ENCODE results near the gene PTPRD.

PTPRD gene

GRCh38 chr9:9124616-9125015 lies 1488.2 kb downstream of the PTPRD start:
- no peaks in the 10 kb centered on the region for H3F3A ChIP-seq (ENCODE audit: low read depth)
- no peak overlapping the region for H3K4me2 ChIP-seq (ENCODE audit: low read depth, low read length, poor library complexity, severe bottlenecking)
- no peaks in the 10 kb centered on the region for H3K79me2 ChIP-seq (ENCODE audit: insufficient read depth, low read length)
- no peaks in the 10 kb centered on the region for H3K9me3 ChIP-seq (ENCODE audit: insufficient read depth, low read depth, low read length)
- no peaks in the 10 kb centered on the region for H3K36me3 ChIP-seq (ENCODE audit: insufficient read depth, low read length)
- TF ChIP-seq EZH2phosphoT487 (IDR thresholded peaks at IDR 0.05; ENCODE audit: borderline replicate concordance) (no peak), CTCF (conservative IDR thresholded peaks at IDR 0.05; ENCODE audit: low read length) (no peak)
- no peak overlapping the region for H3K4me3 ChIP-seq (ENCODE audit: low read length, poor library complexity, severe bottlenecking)
- H3K9me2 ChIP-seq (replicated peaks; ENCODE audit: low read depth, low read length): no peaks in the 10 kb centered on the region
- no peaks in the 10 kb centered on the region for H4K20me1 ChIP-seq (ENCODE audit: insufficient read depth, low read length, poor library complexity, severe bottlenecking)
- no peak overlapping the region for H2AFZ ChIP-seq (ENCODE audit: low read length)
- no peaks in the 10 kb centered on the region for H3K27me3 ChIP-seq (ENCODE audit: insufficient read depth, low read length, poor library complexity, severe bottlenecking)
- no peak overlapping the region for H3K9ac ChIP-seq (ENCODE audit: low read depth, low read length, poor library complexity, severe bottlenecking)
- no peaks in the 10 kb centered on the region for H3K4me1 ChIP-seq (ENCODE audit: insufficient read depth, low read length, poor library complexity, severe bottlenecking)

GRCh38 chr9:9122230-9122875 lies 1490.4 kb downstream of the PTPRD start:
- Histone ChIP-seq H3K79me2 (ENCODE audit: insufficient read depth, low read length) (no peaks in the 10 kb centered on the region), H3K4me1 (ENCODE audit: insufficient read depth, low read length, poor library complexity, severe bottlenecking) (no peaks in the 10 kb centered on the region), H4K20me1 (ENCODE audit: insufficient read depth, low read length, poor library complexity, severe bottlenecking) (no peaks in the 10 kb centered on the region), H3K9me3 (ENCODE audit: insufficient read depth, low read depth, low read length) (no peaks in the 10 kb centered on the region), H2AFZ (ENCODE audit: low read length) (no peak overlapping the region), H3K4me2 (ENCODE audit: low read depth, low read length, poor library complexity, severe bottlenecking) (no peak overlapping the region), H3F3A (ENCODE audit: low read depth) (no peaks in the 10 kb centered on the region), H3K4me3 (ENCODE audit: low read length, poor library complexity, severe bottlenecking) (no peak overlapping the region), H3K27me3 (ENCODE audit: insufficient read depth, low read length, poor library complexity, severe bottlenecking) (no peaks in the 10 kb centered on the region), H3K9ac (ENCODE audit: low read depth, low read length, poor library complexity, severe bottlenecking) (no peak overlapping the region), H3K9me2 (replicated peaks; ENCODE audit: low read depth, low read length) (no peaks in the 10 kb centered on the region), H3K36me3 (ENCODE audit: insufficient read depth, low read length) (no peaks in the 10 kb centered on the region)
- TF ChIP-seq EZH2phosphoT487 (IDR thresholded peaks at IDR 0.05; ENCODE audit: borderline replicate concordance): no peak

- Histone ChIP-seq H3K9me2 (replicated peaks; ENCODE audit: low read depth, low read length) (no peaks in the 10 kb centered on the region), H3K4me1 (ENCODE audit: insufficient read depth, low read length, poor library complexity, severe bottlenecking) (no peaks in the 10 kb centered on the region), H4K20me1 (ENCODE audit: insufficient read depth, low read length, poor library complexity, severe bottlenecking) (no peaks in the 10 kb centered on the region), H3K79me2 (ENCODE audit: insufficient read depth, low read length) (no peaks in the 10 kb centered on the region), H3K9ac (ENCODE audit: low read depth, low read length, poor library complexity, severe bottlenecking) (no peak overlapping the region), H3K4me2 (ENCODE audit: low read depth, low read length, poor library complexity, severe bottlenecking) (no peak overlapping the region), H3K36me3 (ENCODE audit: insufficient read depth, low read length) (no peaks in the 10 kb centered on the region), H3K27me3 (ENCODE audit: insufficient read depth, low read length, poor library complexity, severe bottlenecking) (no peaks in the 10 kb centered on the region), H3K9me3 (ENCODE audit: insufficient read depth, low read depth, low read length) (no peaks in the 10 kb centered on the region), H2AFZ (ENCODE audit: low read length) (no peak overlapping the region), H3F3A (ENCODE audit: low read depth) (no peaks in the 10 kb centered on the region), H3K4me3 (ENCODE audit: low read length, poor library complexity, severe bottlenecking) (no peak overlapping the region)
- TF ChIP-seq EZH2phosphoT487 (IDR thresholded peaks at IDR 0.05; ENCODE audit: borderline replicate concordance): no peak
- no peak for TF ChIP-seq CTCF (conservative IDR thresholded peaks at IDR 0.05; ENCODE audit: low read length)
These were observed 1494.9 kb downstream of the PTPRD start for GRCh38 chr9:9117866-9118265.

All from Loucy (cell line).